GM18868 (cell line): ENCODE results near the gene NPPC.
"Not testable (repeated sequence)": the region's sequence is repeated elsewhere in the genome, so short reads cannot be mapped to it uniquely, and the experiment has no call there.

Experiments used
- ATAC-seq: cut with Tn5 transposase; IDR thresholded peaks from one replicate; pipeline ENCODE4 v1.9.1; 2021; ENCODE audit warnings: mild to moderate bottlenecking, moderate library complexity; ENCODE audit not compliant: unreplicated experiment

The NPPC gene, protein sequence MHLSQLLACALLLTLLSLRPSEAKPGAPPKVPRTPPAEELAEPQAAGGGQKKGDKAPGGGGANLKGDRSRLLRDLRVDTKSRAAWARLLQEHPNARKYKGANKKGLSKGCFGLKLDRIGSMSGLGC

DNA sequence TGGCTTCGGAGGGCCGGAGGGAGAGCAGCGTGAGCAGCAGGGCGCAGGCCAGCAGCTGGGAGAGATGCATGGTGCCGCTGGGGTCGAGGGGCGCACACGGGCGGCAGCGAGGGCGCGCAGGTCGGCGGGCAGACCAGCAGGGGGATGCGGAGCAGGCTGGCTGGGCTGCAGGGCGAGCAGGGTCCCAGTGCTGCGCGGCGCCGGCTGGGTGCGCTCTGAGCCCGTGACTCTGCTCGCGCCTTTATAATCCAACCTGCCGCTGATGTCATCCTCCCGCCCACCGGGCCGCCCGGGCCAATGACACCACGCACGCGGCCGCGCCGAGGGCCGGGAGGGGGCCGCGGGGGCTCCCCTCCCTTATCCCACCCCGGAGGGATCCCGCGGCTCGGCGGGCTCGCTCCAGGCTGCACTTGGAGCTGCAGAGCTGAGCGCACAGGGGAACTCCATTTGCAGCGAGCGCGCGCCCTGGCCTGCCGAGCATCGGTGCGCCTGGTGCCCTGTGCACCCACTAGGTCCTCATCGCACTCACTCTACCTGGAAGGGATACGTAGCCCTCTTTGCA, at the start of gene NPPC:
TSS of gene NPPC (minus strand) at position 217 of the 562 bp plus-strand sequence. CDS start at position 70, 147 bp downstream.
- peak; percentile 74 for ATAC-seq

DNA sequence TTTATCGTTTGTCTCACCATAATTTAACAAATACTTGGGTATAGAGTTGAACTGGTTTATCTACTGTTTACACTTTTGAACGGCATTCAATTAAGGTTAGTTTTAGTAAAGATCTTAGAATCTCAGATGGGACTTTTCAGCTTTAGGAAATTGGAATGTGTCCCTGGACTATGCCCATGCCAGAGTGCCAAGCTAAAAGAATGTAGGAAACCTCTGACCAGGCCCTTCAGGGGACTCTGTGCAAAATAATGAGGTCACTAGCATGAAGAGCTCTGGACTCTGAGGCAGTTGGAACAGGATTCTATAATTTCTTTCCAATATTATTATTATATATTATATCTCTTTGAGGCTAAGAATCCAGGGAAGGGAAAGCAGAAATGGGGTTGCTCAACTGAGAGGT, 48.8 kb upstream of the NPPC start:
- no peak for ATAC-seq

DNA sequence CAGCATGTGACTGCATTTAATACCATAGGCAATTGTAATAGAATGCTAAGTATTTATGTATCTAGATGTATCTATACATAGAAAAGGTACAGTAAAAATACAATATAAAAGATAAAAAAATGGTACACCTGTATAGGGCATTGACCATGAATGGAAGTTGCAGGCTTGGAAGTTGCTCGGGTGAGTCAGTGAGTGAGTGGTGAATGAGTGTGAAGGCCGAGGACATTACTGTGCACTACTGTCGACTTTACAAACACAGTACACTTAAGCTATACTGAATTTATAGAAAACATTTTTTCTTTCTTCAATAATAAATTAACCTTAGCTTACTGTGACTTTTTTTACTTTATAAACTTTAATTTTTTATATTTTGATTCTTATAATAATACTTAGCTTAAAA, 44.3 kb upstream of the NPPC start:
- no peak for ATAC-seq

DNA sequence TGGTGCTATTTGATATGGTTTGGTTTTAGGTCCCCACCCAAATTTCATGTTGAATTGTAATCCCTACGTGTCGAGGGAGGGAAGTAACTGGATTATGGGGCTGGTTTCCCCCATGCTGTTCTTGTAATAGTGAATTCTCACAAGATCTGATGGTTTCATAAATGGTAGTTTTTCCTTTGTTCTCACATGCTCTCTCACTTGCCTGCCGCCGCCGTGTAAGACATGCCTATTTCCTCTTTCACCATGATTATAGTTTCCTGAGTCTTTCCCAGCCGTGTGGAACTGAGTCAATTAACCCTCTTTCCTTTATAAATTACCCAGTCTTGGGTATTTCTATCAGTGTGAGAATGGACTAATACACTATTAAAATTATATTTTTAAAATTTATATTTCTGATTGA, 42.6 kb upstream of the NPPC start:
- no peak for ATAC-seq

- ATAC-seq, result no peak
Measured at GRCh38 chr2:231966886-231967285, 40.7 kb upstream of the NPPC start.

DNA sequence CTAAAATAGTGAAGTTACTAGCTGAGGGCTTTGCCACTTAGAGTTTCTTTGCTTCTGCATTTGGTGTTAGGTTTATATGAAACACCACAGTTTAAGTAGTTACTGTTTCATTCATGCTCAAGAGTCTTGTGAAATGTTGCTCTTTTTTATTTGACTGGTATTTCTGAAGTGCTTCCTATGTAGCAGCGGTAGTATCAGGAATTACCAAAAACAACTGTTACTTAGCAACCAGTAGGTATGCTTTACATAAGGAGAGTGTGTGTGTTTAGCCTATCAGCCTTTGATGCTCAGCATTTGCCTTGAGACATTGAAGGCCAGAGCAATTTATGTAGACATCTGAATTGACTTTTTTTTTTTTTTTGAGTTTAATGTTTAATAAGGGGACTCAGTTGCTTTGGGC, 38.9 kb upstream of the NPPC start:
- no peak for ATAC-seq

DNA sequence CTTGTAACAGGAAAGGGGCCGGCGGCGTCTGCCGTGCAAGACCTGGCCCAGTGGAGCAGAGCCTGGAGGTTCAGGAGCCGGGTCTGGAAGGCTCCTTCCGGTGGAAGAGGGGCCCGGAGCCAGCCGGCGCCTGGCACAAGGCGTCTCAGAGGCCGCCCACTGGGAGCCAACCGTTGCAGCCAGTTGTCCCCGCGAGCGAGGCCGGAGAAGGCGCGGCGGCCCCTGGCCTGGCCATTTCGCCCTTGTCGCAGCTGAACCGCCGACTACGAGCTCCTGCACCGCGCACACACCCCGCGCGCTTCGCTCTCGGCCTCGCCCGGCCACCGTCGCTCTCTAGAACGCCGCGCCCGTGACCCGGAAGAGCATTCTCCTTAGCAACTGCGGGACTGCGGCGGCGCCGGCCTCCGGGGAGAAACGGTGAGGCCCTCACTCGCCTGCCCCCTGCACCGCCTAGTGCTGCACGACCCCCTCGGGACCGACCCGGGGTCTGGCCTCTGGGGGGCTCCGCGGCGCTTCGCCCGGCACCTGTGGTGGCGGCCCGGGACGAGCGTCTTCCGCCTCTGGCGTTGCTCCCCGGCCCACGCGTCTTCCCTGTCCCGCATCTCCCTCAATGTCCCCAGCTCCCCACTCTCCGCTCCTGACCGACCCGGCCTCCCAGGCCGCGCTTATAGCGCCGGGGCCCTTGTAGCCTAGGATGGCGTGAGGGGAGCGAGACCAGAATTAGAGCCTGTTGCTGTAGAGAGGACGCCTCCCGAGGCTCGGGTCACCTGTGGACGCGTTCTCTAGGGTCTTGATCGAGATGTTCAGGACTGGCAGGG, 35.4 kb upstream of the NPPC start, which contains the start of gene DIS3L2:
TSS of gene DIS3L2 (plus strand) at position 365 of the 818 bp plus-strand sequence. CDS start 53,215 bp downstream, outside the sequence.
- ATAC-seq, result peak; percentile 96

- ATAC-seq, result peak; percentile 29
Measured at GRCh38 chr2:231960810-231961348, 34.7 kb upstream of the NPPC start.

DNA sequence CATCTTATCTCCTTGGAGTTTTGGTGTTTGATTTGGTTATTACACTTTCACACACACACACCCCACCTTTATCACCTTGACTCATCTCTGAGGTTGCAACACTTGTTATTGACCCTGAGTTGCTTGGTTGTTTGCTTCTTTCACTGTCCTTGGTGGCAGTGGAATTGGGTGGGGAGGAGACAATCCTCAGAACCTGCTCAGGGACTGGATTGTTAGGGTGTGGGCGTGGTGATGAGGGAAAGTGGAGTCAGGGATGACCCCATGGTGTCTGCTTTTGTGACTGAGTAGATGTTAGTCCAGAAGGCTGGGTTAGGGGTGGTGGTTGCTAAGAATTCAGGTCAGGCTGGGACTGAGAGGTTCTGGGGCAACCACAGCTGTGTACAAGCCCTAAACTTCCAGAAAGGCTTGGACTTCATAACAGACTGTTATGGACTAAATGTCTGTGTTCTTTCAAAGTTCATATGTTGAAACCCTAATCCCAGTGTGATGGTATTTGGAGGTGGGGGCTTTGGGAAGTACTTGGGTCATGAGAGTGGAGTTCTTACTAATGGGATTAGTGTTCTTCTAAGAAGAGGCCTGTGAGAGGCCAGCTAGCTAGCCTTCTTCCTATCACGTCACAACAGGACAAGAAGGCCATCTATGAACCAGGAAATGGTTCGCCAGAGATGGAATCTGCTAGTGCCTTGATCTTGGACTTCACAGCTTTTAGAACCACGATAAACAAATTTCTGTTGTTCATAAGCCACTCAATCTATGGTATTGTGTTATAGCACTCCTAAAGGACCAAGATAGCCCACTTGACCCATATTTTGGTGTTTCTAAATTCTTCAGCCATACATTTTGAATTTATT, 31.9 kb upstream of the NPPC start:
- ATAC-seq, result no peak

- ATAC-seq, result no peak
Measured at GRCh38 chr2:231955758-231956472, 29.7 kb upstream of the NPPC start.

GRCh38 chr2:231951452-231952035, 25.3 kb upstream of the NPPC start:
- no peak for ATAC-seq

- ATAC-seq, result no peak
Measured at GRCh38 chr2:231947694-231948093, 21.5 kb upstream of the NPPC start.

GRCh38 chr2:231947112-231947511, 20.9 kb upstream of the NPPC start:
- not testable (repeated sequence) for ATAC-seq

GRCh38 chr2:231946241-231946814, 20.1 kb upstream of the NPPC start:
- no peak for ATAC-seq

GRCh38 chr2:231942180-231942579, 16.0 kb upstream of the NPPC start:
- no peak for ATAC-seq

DNA sequence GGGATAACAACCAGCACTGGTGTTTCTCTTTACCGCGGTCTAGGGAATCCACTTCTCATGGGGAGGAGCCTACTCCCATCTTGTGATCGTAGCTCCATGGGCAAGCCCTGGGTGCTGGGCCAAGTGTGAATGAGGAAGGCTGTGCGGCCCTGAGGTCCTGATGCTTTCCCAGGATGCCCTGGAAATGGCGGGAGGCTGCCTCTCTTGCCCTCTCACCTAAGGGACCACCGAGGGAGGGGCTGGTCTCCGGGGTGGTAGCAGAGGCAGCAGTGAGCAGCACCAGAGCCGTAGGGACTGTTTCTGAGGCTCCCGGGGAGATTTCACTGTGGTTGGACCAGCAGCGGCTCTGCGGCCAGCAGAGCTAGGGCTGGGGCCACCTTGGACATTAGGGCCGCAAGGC, 15.5 kb upstream of the NPPC start:
- ATAC-seq, result no peak

GRCh38 chr2:231940795-231941194, 14.6 kb upstream of the NPPC start:
- ATAC-seq, result no peak

GRCh38 chr2:231939022-231939421, 12.8 kb upstream of the NPPC start:
- ATAC-seq, result no peak

GRCh38 chr2:231937057-231937456, 10.9 kb upstream of the NPPC start:
- ATAC-seq, result no peak

DNA sequence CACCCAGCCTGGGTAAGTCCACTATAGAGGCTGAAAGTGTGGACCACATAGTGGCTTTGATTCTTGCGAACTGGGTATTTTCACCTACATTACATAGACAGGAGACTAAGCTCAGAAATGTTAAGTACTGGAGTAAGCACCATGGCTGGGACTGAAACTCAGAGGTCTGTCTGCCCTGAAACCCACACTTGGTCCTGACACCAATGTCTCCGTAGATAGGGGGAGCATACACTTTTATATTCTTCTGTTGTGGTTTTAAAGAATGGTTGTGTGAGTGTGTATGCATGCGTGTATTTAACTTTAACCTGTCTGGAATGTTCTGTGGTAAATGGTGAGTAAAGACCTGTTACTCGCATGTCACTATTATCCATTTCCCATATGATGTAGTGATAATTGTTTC, 10.3 kb upstream of the NPPC start:
- no peak for ATAC-seq
